Measurements from ENCODE around the gene FLT1.

The FLT1 gene

GRCh38 chr13:28440774-28441504, 54.0 kb downstream of the FLT1 start:
- Histone ChIP-seq H3K4me3 (no peak overlapping the region), H3K27ac (no peak overlapping the region)

GRCh38 chr13:28438598-28439334, 56.2 kb downstream of the FLT1 start:
- Histone ChIP-seq H3K27ac (no peak overlapping the region), H3K4me3 (no peak overlapping the region)

- Histone ChIP-seq H3K4me3 (no peak overlapping the region), H3K27ac (no peak overlapping the region)
These were observed 56.9 kb downstream of the FLT1 start for GRCh38 chr13:28438067-28438466.

GRCh38 chr13:28435917-28436316, 59.0 kb downstream of the FLT1 start:
- H3K27ac ChIP-seq = no peak overlapping the region
- H3K4me3 ChIP-seq = no peak overlapping the region

- Histone ChIP-seq H3K27ac (no peak overlapping the region), H3K4me3 (no peak overlapping the region)
These were observed 60.0 kb downstream of the FLT1 start for GRCh38 chr13:28434926-28435325.

- no peak overlapping the region for H3K27ac ChIP-seq
- H3K4me3 ChIP-seq = no peak overlapping the region
These were observed 61.9 kb downstream of the FLT1 start for GRCh38 chr13:28432816-28433560.

- peak overlapping the region in 1 of 21 experiments; percentile 59 for H3K27ac ChIP-seq
These were observed 65.1 kb downstream of the FLT1 start for GRCh38 chr13:28429685-28430290.

GRCh38 chr13:28429096-28429495, 65.8 kb downstream of the FLT1 start:
- no peak overlapping the region for H3K27ac ChIP-seq
- no peak overlapping the region for H3K4me3 ChIP-seq

More at GRCh38 chr13:28429685-28430290, 65.1 kb downstream of the FLT1 start:
- H3K4me3 ChIP-seq = no peak overlapping the region

- no peak overlapping the region for H3K4me3 ChIP-seq
- H3K27ac ChIP-seq = no peak overlapping the region
These were observed 68.5 kb downstream of the FLT1 start for GRCh38 chr13:28426381-28426780.

GRCh38 chr13:28425793-28426192, 69.1 kb downstream of the FLT1 start:
- Histone ChIP-seq H3K27ac (no peak overlapping the region), H3K4me3 (no peak overlapping the region)

- no peak overlapping the region for H3K4me3 ChIP-seq
- H3K27ac ChIP-seq = no peak overlapping the region
These were observed 70.4 kb downstream of the FLT1 start for GRCh38 chr13:28424541-28424940.

GRCh38 chr13:28423010-28423409, 71.9 kb downstream of the FLT1 start:
- H3K27ac ChIP-seq = no peak overlapping the region
- H3K4me3 ChIP-seq = no peak overlapping the region

GRCh38 chr13:28421676-28422410, 73.1 kb downstream of the FLT1 start:
- H3K27ac ChIP-seq = no peak overlapping the region
- H3K4me3 ChIP-seq = no peak overlapping the region

GRCh38 chr13:28420704-28421103, 74.2 kb downstream of the FLT1 start:
- no peak overlapping the region for H3K27ac ChIP-seq
- H3K4me3 ChIP-seq = no peak overlapping the region

GRCh38 chr13:28415994-28416421, 78.9 kb downstream of the FLT1 start:
- no peak overlapping the region for H3K27ac ChIP-seq
- no peak overlapping the region for H3K4me3 ChIP-seq

GRCh38 chr13:28413999-28414398, 80.9 kb downstream of the FLT1 start:
- Histone ChIP-seq H3K27ac (no peak overlapping the region), H3K4me3 (no peak overlapping the region)

- Histone ChIP-seq H3K27ac (no peak overlapping the region), H3K4me3 (no peak overlapping the region)
These were observed 81.9 kb downstream of the FLT1 start for GRCh38 chr13:28412981-28413380.

- no peak overlapping the region for H3K27ac ChIP-seq
- H3K4me3 ChIP-seq = no peak overlapping the region
These were observed 83.0 kb downstream of the FLT1 start for GRCh38 chr13:28411831-28412353.

- H3K27ac ChIP-seq = no peak overlapping the region
- no peak overlapping the region for H3K4me3 ChIP-seq
These were observed 84.8 kb downstream of the FLT1 start for GRCh38 chr13:28410096-28410495.

All from skin epidermis (tissue), 12 donors.